HEK293 (cell line): ENCODE results near the gene TMEM255B.

ENCODE experiments used
- HIC1 ChIP-seq: fragments of 450-650 bp; formaldehyde crosslinking; IDR thresholded peaks from 2 replicates; pipeline ENCODE4 v1.5.1; 2016; ENCODE audit warnings: missing biosample characterization, missing genetic modification characterization
- IKZF3 ChIP-seq: fragments of 450-650 bp; IDR thresholded peaks from 2 replicates; pipeline ENCODE4 v1.5.0; 2018; ENCODE audit warnings: missing biosample characterization, mild to moderate bottlenecking, missing genetic modification characterization, moderate library complexity
- KLF7 ChIP-seq: fragments of 450-650 bp; formaldehyde crosslinking; IDR thresholded peaks from 2 replicates; pipeline ENCODE4 v1.5.1; 2016; ENCODE audit warnings: missing biosample characterization, missing genetic modification characterization, borderline replicate concordance
- PATZ1 ChIP-seq: fragments of 450-650 bp; formaldehyde crosslinking; IDR thresholded peaks from 2 replicates; pipeline ENCODE4 v1.5.1; 2016; ENCODE audit warnings: missing biosample characterization, missing genetic modification characterization
- PRDM4 ChIP-seq: fragments of 450-650 bp; formaldehyde crosslinking; IDR thresholded peaks from 2 replicates; pipeline ENCODE4 v1.5.1; 2017; ENCODE audit warnings: missing biosample characterization, missing genetic modification characterization
- SCRT2 ChIP-seq: fragments of 450-650 bp; formaldehyde crosslinking; IDR thresholded peaks from 2 replicates; pipeline ENCODE4 v1.5.1; 2016; ENCODE audit warnings: missing biosample characterization, missing genetic modification characterization
- TCF7L2 ChIP-seq: IDR thresholded peaks from 2 replicates; pipeline ENCODE4 v1.6.1; 2011; ENCODE audit warnings: low read depth, mild to moderate bottlenecking, inconsistent platforms, low read length, moderate library complexity, borderline replicate concordance
- TRIM28 ChIP-seq: IDR thresholded peaks from 2 replicates; pipeline ENCODE4 v1.6.1; 2011; ENCODE audit warnings: low read length, control low read depth, borderline replicate concordance
- YY1 ChIP-seq: fragments of 450-650 bp; formaldehyde crosslinking; IDR thresholded peaks from 2 replicates; pipeline ENCODE4 v1.5.1; 2018; ENCODE audit warnings: missing biosample characterization, missing genetic modification characterization
- ZBTB48 ChIP-seq: fragments of 450-650 bp; formaldehyde crosslinking; IDR thresholded peaks from 2 replicates; pipeline ENCODE4 v1.5.1; 2016; ENCODE audit warnings: missing biosample characterization, missing genetic modification characterization
- ZEB2 ChIP-seq: fragments of 450-650 bp; formaldehyde crosslinking; IDR thresholded peaks from 2 replicates; pipeline ENCODE4 v1.5.1; 2016; ENCODE audit warnings: missing biosample characterization, missing genetic modification characterization
- ZFP37 ChIP-seq: fragments of 450-650 bp; formaldehyde crosslinking; IDR thresholded peaks from 2 replicates; pipeline ENCODE4 v1.5.1; 2016; ENCODE audit warnings: missing biosample characterization, missing genetic modification characterization
- ZNF112 ChIP-seq: fragments of 450-650 bp; formaldehyde crosslinking; IDR thresholded peaks from 2 replicates; pipeline ENCODE4 v1.5.0; 2017; ENCODE audit warnings: missing biosample characterization, missing genetic modification characterization
- ZNF132 ChIP-seq: fragments of 450-650 bp; formaldehyde crosslinking; IDR thresholded peaks from 2 replicates; pipeline ENCODE4 v1.5.1; 2017; ENCODE audit warnings: missing biosample characterization, missing genetic modification characterization, borderline replicate concordance
- ZNF157 ChIP-seq: fragments of 450-650 bp; formaldehyde crosslinking; IDR thresholded peaks from 2 replicates; pipeline ENCODE4 v1.5.1; 2016; ENCODE audit warnings: missing biosample characterization, missing genetic modification characterization
- ZNF18 ChIP-seq: fragments of 450-650 bp; formaldehyde crosslinking; IDR thresholded peaks from 2 replicates; pipeline ENCODE4 v1.5.1; 2016; ENCODE audit warnings: missing biosample characterization, missing genetic modification characterization
- ZNF2 ChIP-seq: fragments of 450-650 bp; formaldehyde crosslinking; IDR thresholded peaks from 2 replicates; pipeline ENCODE4 v1.5.1; 2016; ENCODE audit warnings: missing biosample characterization, missing genetic modification characterization
- ZNF221 ChIP-seq: fragments of 450-650 bp; formaldehyde crosslinking; IDR thresholded peaks from 2 replicates; pipeline ENCODE4 v1.5.1; 2017; ENCODE audit warnings: missing biosample characterization, missing genetic modification characterization, borderline replicate concordance
- ZNF223 ChIP-seq: fragments of 450-650 bp; formaldehyde crosslinking; IDR thresholded peaks from 2 replicates; pipeline ENCODE4 v1.5.1; 2016; ENCODE audit warnings: missing biosample characterization, missing genetic modification characterization
- ZNF324 ChIP-seq: fragments of 450-650 bp; formaldehyde crosslinking; IDR thresholded peaks from 2 replicates; pipeline ENCODE4 v1.5.1; 2016; ENCODE audit warnings: missing biosample characterization, missing genetic modification characterization
- ZNF366 ChIP-seq: fragments of 450-650 bp; formaldehyde crosslinking; conservative IDR thresholded peaks from 2 replicates; pipeline ENCODE4 v1.5.1; 2016; ENCODE audit warnings: missing biosample characterization, missing genetic modification characterization
- ZNF394 ChIP-seq: fragments of 450-650 bp; formaldehyde crosslinking; IDR thresholded peaks from 2 replicates; pipeline ENCODE4 v1.5.1; 2016; ENCODE audit warnings: missing biosample characterization, missing genetic modification characterization, mild to moderate bottlenecking, moderate library complexity, borderline replicate concordance
- ZNF529 ChIP-seq: fragments of 450-650 bp; formaldehyde crosslinking; IDR thresholded peaks from 2 replicates; pipeline ENCODE4 v1.5.1; 2017; ENCODE audit warnings: missing genetic modification characterization, missing biosample characterization; ENCODE audit not compliant: insufficient replicate concordance
- ZNF544 ChIP-seq: fragments of 450-650 bp; formaldehyde crosslinking; IDR thresholded peaks from 2 replicates; pipeline ENCODE4 v1.5.0; 2017; ENCODE audit warnings: missing biosample characterization, missing genetic modification characterization
- ZNF610 ChIP-seq: fragments of 450-650 bp; formaldehyde crosslinking; IDR thresholded peaks from 2 replicates; pipeline ENCODE4 v1.5.1; 2016; ENCODE audit warnings: missing biosample characterization, missing genetic modification characterization, borderline replicate concordance
- ZNF623 ChIP-seq: fragments of 450-650 bp; formaldehyde crosslinking; IDR thresholded peaks from 2 replicates; pipeline ENCODE4 v1.5.1; 2016; ENCODE audit warnings: missing biosample characterization, missing genetic modification characterization
- ZNF629 ChIP-seq: fragments of 450-650 bp; formaldehyde crosslinking; IDR thresholded peaks from 2 replicates; pipeline ENCODE4 v1.5.1; 2017; ENCODE audit warnings: missing biosample characterization, missing genetic modification characterization
- ZNF791 ChIP-seq: fragments of 450-650 bp; formaldehyde crosslinking; IDR thresholded peaks from 2 replicates; pipeline ENCODE4 v1.5.1; 2016; ENCODE audit warnings: missing biosample characterization, missing genetic modification characterization
- TF ChIP-seq, protein P1 (sequence below): fragments of 450-650 bp; formaldehyde crosslinking; IDR thresholded peaks from 2 replicates; pipeline ENCODE4 v1.5.1; 2017; ENCODE audit warnings: missing biosample characterization, missing genetic modification characterization

TMEM255B gene

GRCh38 chr13:113836768-113837559, 77.9 kb downstream of the TMEM255B start (continued):
- TF ChIP-seq ZEB2 (tag by site-specific recombination): peak; percentile 15; the same call in 1 of the 2 replicates
- no peak for TF ChIP-seq TCF7L2
- TF ChIP-seq ZNF18 (tag by site-specific recombination): no peak
- 0 out of 2 replicates have a peak, but pooled peaks have one; percentile 30 for TF ChIP-seq ZNF324 (tag by site-specific recombination)
- no peak for TF ChIP-seq TRIM28
- TF ChIP-seq KLF7 (tag by site-specific recombination): no peak
- TF ChIP-seq SCRT2 (tag by site-specific recombination): no peak
- peak; percentile 56; the same call in 1 of the 2 replicates for TF ChIP-seq ZNF394 (tag by site-specific recombination)
- 0 out of 2 replicates have a peak, but pooled peaks have one; percentile 27 for TF ChIP-seq ZNF366 (tag by site-specific recombination)
- TF ChIP-seq ZNF112 (tag by site-specific recombination): no peak
- TF ChIP-seq, protein P1, sequence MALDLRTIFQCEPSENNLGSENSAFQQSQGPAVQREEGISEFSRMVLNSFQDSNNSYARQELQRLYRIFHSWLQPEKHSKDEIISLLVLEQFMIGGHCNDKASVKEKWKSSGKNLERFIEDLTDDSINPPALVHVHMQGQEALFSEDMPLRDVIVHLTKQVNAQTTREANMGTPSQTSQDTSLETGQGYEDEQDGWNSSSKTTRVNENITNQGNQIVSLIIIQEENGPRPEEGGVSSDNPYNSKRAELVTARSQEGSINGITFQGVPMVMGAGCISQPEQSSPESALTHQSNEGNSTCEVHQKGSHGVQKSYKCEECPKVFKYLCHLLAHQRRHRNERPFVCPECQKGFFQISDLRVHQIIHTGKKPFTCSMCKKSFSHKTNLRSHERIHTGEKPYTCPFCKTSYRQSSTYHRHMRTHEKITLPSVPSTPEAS: no peak
- no peak for TF ChIP-seq IKZF3 (tag by site-specific recombination)
- no peak for TF ChIP-seq YY1 (tag by site-specific recombination)
- TF ChIP-seq PATZ1 (tag by site-specific recombination): peak; percentile 82; the same call in 1 of the 2 replicates
- TF ChIP-seq ZNF791 (tag by site-specific recombination): no peak
- no peak for TF ChIP-seq HIC1 (tag by site-specific recombination)
- TF ChIP-seq ZNF223 (tag by site-specific recombination): no peak
- no peak for TF ChIP-seq ZNF529 (tag by site-specific recombination)
- 0 out of 2 replicates have a peak, but pooled peaks have one; percentile 38 for TF ChIP-seq ZNF2 (tag by site-specific recombination)
- no peak for TF ChIP-seq ZNF610 (tag by site-specific recombination)
- peak; percentile 15; the same call in 1 of the 2 replicates for TF ChIP-seq PRDM4 (tag by site-specific recombination)
- TF ChIP-seq ZNF157 (tag by site-specific recombination): no peak
- TF ChIP-seq ZNF623 (tag by site-specific recombination): no peak
- no peak for TF ChIP-seq ZFP37 (tag by site-specific recombination)
- TF ChIP-seq ZBTB48: no peak
- peak; percentile 52; the same call in 1 of the 2 replicates for TF ChIP-seq ZNF629 (tag by site-specific recombination)
- no peak for TF ChIP-seq ZNF221 (tag by site-specific recombination)
- no peak for TF ChIP-seq ZNF544 (tag by site-specific recombination)
- no peak for TF ChIP-seq ZNF132 (tag by site-specific recombination)
